HFF-Myc (cell line): ENCODE results near the gene SCT.

Source experiments
- DNase-seq: peaks from one replicate; pipeline ENCODE4 v3.0.0-alpha.2; 2011; ENCODE audit warnings: low read depth; ENCODE audit errors: extremely low read depth
- H3K4me3 ChIP-seq: replicated peaks from 2 replicates; pipeline ENCODE4 v1.5.1; 2011; ENCODE audit warnings: low read depth, mild to moderate bottlenecking, control low read depth, low read length
- CTCF ChIP-seq: IDR thresholded peaks from 2 replicates; pipeline ENCODE4 v1.5.1; 2012; ENCODE audit warnings: mild to moderate bottlenecking, low read depth, low read length, control low read depth; ENCODE audit errors: missing control alignments

SCT gene

DNA sequence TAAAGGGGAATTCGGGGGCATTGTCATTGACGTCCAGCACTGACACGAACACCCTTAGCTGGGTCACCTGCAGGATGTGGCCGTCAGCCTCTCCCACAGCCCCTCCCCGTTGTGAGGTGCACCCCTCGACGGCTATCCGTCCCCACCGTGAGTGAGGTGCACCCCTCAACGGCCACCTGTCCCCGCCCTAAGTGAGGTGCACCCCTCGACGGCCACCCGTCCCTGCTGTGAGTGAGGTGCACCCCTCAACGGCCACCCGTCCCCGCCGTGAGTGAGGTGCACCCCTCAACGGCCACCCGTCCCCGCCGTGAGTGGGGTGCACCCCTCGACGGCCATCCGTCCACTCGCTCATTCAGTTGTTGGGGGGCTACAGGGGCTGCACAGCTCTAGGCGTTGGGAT, 5.1 kb downstream of the SCT start:
- no peak overlapping the region for H3K4me3 ChIP-seq
- DNase-seq = no peak
- no peak for TF ChIP-seq CTCF

- no peak for DNase-seq
- H3K4me3 ChIP-seq = no peak overlapping the region
- no peak for TF ChIP-seq CTCF
These were observed 5.8 kb downstream of the SCT start for GRCh38 chr11:620935-621814.

- H3K4me3 ChIP-seq = no peak overlapping the region
- TF ChIP-seq CTCF = no peak
- no peak for DNase-seq
These were observed 6.8 kb downstream of the SCT start for GRCh38 chr11:620201-620600.

GRCh38 chr11:619628-620050, 7.3 kb downstream of the SCT start:
- DNase-seq = no peak

GRCh38 chr11:618856-619627, 7.9 kb downstream of the SCT start:
- no peak for DNase-seq
- no peak for TF ChIP-seq CTCF
- no peak overlapping the region for H3K4me3 ChIP-seq

More at GRCh38 chr11:619628-620050, 7.3 kb downstream of the SCT start:
- H3K4me3 ChIP-seq = no peak overlapping the region
- no peak for TF ChIP-seq CTCF

DNA sequence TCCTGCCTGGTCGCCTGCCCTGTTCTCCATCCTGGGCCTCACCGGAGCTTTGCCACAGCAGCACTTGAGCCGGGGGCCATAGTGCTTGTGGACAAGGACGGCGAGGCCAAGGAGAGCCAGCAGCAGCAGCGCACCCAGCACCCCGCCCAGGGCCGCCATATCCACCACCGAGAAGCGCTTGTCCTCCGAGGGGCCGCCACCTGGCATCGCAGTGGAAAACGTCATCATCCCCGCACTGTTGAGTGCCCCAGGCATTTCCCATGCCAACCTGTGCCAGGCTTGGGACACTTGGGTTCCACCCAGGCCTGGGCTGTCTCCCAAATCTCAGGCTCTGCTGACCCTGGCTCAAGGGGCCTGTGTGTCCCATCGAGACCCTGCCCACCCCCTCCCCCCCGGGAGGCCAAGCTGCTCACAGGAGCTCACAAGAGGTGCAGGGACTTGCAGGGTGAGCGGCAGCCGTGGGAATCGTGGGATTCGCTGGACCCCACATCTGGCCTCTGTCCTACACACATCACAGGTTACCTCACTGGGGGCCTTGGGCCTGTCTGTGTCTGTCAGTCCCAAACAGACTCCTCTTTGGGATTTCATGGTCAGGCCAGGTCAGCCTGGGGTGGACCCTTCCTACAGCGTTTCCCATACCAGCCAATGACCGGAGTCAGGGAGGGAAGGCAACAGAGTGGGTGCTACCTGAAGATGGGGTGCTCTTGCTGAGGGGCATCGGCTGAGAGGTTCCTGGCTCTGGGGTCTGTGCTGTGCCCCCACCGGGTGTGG, 8.9 kb downstream of the SCT start:
- TF ChIP-seq CTCF = no peak
- DNase-seq = no peak
- H3K4me3 ChIP-seq = no peak overlapping the region
